NCI-H69 (cell line): Measurements from ENCODE around the gene RPTOR.
"Not testable (repeated sequence)": the region's sequence is repeated elsewhere in the genome, so short reads cannot be mapped to it uniquely, and the experiment has no call there.

ENCODE experiments used
- DNase-seq: peaks from one replicate; lab custom pipeline; 2025; lab: John Stamatoyannopoulos, UW

RPTOR gene

GRCh38 chr17:80694085-80694991 is 149.7 kb downstream of the RPTOR start:
- peak; percentile 97 for DNase-seq

- DNase-seq = peak; percentile 27
Observed at GRCh38 chr17:80694992-80695912, 150.6 kb downstream of the RPTOR start.

GRCh38 chr17:80695979-80696378 is 151.3 kb downstream of the RPTOR start:
- peak; percentile 27 for DNase-seq

- DNase-seq = no peak
Observed at GRCh38 chr17:80696456-80696855, 151.8 kb downstream of the RPTOR start.

GRCh38 chr17:80696964-80697363 is 152.3 kb downstream of the RPTOR start:
- DNase-seq = no peak

GRCh38 chr17:80698297-80698696 is 153.7 kb downstream of the RPTOR start:
- DNase-seq = peak; percentile 40

GRCh38 chr17:80699205-80699604 is 154.6 kb downstream of the RPTOR start:
- not testable (repeated sequence) for DNase-seq

GRCh38 chr17:80701730-80702129 is 157.1 kb downstream of the RPTOR start:
- no peak for DNase-seq

- no peak for DNase-seq
Observed at GRCh38 chr17:80702315-80703141, 157.9 kb downstream of the RPTOR start.

- DNase-seq = no peak
Observed at GRCh38 chr17:80703142-80703478, 158.5 kb downstream of the RPTOR start.

- no peak for DNase-seq
Observed at GRCh38 chr17:80704381-80704819, 159.8 kb downstream of the RPTOR start.

- DNase-seq = peak; percentile 23
Observed at GRCh38 chr17:80704894-80705293, 160.3 kb downstream of the RPTOR start.

GRCh38 chr17:80705988-80706387 is 161.3 kb downstream of the RPTOR start:
- peak; percentile 89 for DNase-seq

GRCh38 chr17:80706463-80706867 is 161.8 kb downstream of the RPTOR start:
- peak; percentile 90 for DNase-seq

- DNase-seq = no peak
Observed at GRCh38 chr17:80708480-80708879, 163.8 kb downstream of the RPTOR start.

GRCh38 chr17:80709090-80709695 is 164.6 kb downstream of the RPTOR start:
- no peak for DNase-seq

GRCh38 chr17:80710714-80711302 is 166.2 kb downstream of the RPTOR start:
- no peak for DNase-seq

GRCh38 chr17:80712089-80712488 is 167.5 kb downstream of the RPTOR start:
- no peak for DNase-seq

- no peak for DNase-seq
Observed at GRCh38 chr17:80712606-80713005, 168.0 kb downstream of the RPTOR start.

GRCh38 chr17:80716986-80717719 is 172.5 kb downstream of the RPTOR start:
- DNase-seq = no peak
